K562 (cell line): ENCODE results near the gene PRDM16. TPM values are rescaled to one million over a fixed set of nuclear protein-coding genes. Genes with fewer than 3 reads are reported as not detected.

ENCODE experiments used
- ATAC-seq: fragments of 200-7000 bp; cut with Tn5 transposase; 3 replicates; pipeline ENCODE4 v1.9.1; 2020; ENCODE audit warnings: moderate library complexity
- BruUV-seq: library from RNA; stranded (reverse); fragments of 400-500 nt; replicated peaks from 2 replicates; lab custom pipeline; 2021; lab: Mats Ljungman, UMichigan
- CTCF ChIA-PET: fragments of 300-600 bp; formaldehyde crosslinking; extraction: SDS; loops from one replicate; lab custom pipeline; 2021; ENCODE audit warnings: low intra/inter-chr PET ratio; lab: Yijun Ruan, JAX
- POLR2A ChIA-PET: fragments of 300-600, 350-650 bp; sonication (Branson Sonifier 250); formaldehyde crosslinking; extraction: SDS; loops from one replicate; lab custom pipeline; 2021; ENCODE audit warnings: antibody characterized with exemption, inconsistent platforms; lab: Yijun Ruan, JAX
- DNase-seq, 4 experiments: peaks; one replicate each; pipeline versions ENCODE4 v3.0.0 to v3.0.0-alpha.2; 2011 to 2018; ENCODE audit warnings: low spot score in 3 of 4, mixed read lengths in 3 of 4; ENCODE audit errors: extremely low read depth in 1 of 4
- FAIRE-seq: peaks from 2 replicates; lab custom pipeline; 2011; peaks lifted over from hg19 to GRCh38; lab: Jason Lieb, UNC
- H2AFZ ChIP-seq: 2 replicates; pipeline ENCODE4 v1.6.0; 2011; ENCODE audit warnings: low read depth, low read length, control low read depth, inconsistent platforms
- H3K27ac ChIP-seq: fragments of 200-600 bp; 3 replicates; pipeline ENCODE4 v1.8.0; 2011; ENCODE audit warnings: low read depth, mild to moderate bottlenecking, control low read depth, inconsistent platforms, low read length, moderate library complexity, mixed read lengths; ENCODE audit errors: extremely low read depth
- H3K27me3 ChIP-seq, 2 experiments: fragments of 300-600 bp in 1 of 2; 2 replicates in 1 of 2; 3 replicates in 1 of 2; pipeline versions ENCODE4 v1.6.0 to v1.8.0; 2011; ENCODE audit warnings: inconsistent platforms in 2 of 2, low read length in 2 of 2, mild to moderate bottlenecking in 1 of 2, mixed read lengths in 1 of 2, moderate library complexity in 1 of 2; ENCODE audit not compliant: control insufficient read depth in 2 of 2, insufficient read depth in 2 of 2
- H3K36me3 ChIP-seq: fragments of 300-600 bp; 3 replicates; pipeline ENCODE4 v1.8.0; 2011; ENCODE audit warnings: mild to moderate bottlenecking, low read length, inconsistent platforms; ENCODE audit not compliant: control insufficient read depth, insufficient read depth
- H3K4me1 ChIP-seq, 2 experiments: fragments of 200-600 bp in 1 of 2; replicated peaks in 1 of 2; 2 replicates in 1 of 2; 3 replicates in 1 of 2; pipeline versions ENCODE4 v1.5.1 to v1.8.0; 2011; ENCODE audit warnings: inconsistent platforms in 2 of 2, low read length in 2 of 2, mild to moderate bottlenecking in 1 of 2, mixed read lengths in 1 of 2, moderate library complexity in 1 of 2; ENCODE audit not compliant: control insufficient read depth in 2 of 2, insufficient read depth in 2 of 2
- H3K4me2 ChIP-seq: 2 replicates; pipeline ENCODE4 v1.6.1; 2011; ENCODE audit warnings: low read length, control low read depth, inconsistent platforms, mixed read lengths; ENCODE audit not compliant: insufficient read depth
- H3K4me3 ChIP-seq: fragments of 200-600 bp; sonication (generic), shearing (Covaris generic); 2 replicates; pipeline ENCODE4 v1.5.1; 2016; ENCODE audit warnings: control low read depth, inconsistent platforms
- H3K79me2 ChIP-seq: fragments of 200-600 bp; 3 replicates; pipeline ENCODE4 v1.8.0; 2011; ENCODE audit warnings: low read length, inconsistent platforms; ENCODE audit not compliant: control insufficient read depth, insufficient read depth
- H3K9ac ChIP-seq, 2 experiments: 2 replicates each; pipeline versions ENCODE4 v1.6.0 to v1.6.1; 2011; ENCODE audit warnings: low read depth in 2 of 2, low read length in 2 of 2, control low read depth in 1 of 2, inconsistent platforms in 1 of 2, mild to moderate bottlenecking in 1 of 2, mixed read lengths in 1 of 2; ENCODE audit not compliant: insufficient read depth in 1 of 2
- H3K9me1 ChIP-seq: one replicate; pipeline ENCODE4 v1.6.0; 2011; ENCODE audit warnings: inconsistent platforms, mild to moderate bottlenecking, low read length, moderate library complexity; ENCODE audit not compliant: control insufficient read depth, insufficient read depth
- H3K9me3 ChIP-seq: replicated peaks from 2 replicates; pipeline ENCODE4 v1.5.1; 2011; ENCODE audit warnings: low read depth, low read length, inconsistent platforms; ENCODE audit not compliant: control insufficient read depth, insufficient read depth
- H4K20me1 ChIP-seq: replicated peaks from 2 replicates; pipeline ENCODE4 v1.6.1; 2011; ENCODE audit warnings: low read length, inconsistent platforms, mixed read lengths; ENCODE audit not compliant: control insufficient read depth, insufficient read depth
- EGR1 ChIP-seq: fragments of 450-650 bp; conservative IDR thresholded peaks from 2 replicates; pipeline ENCODE4 v1.6.1; 2017; ENCODE audit warnings: mild to moderate bottlenecking
- GABPB1 ChIP-seq: sonication (generic); formaldehyde crosslinking; IDR thresholded peaks from 2 replicates; pipeline ENCODE4 v1.8.0; 2022; ENCODE audit warnings: mild to moderate bottlenecking, missing genetic modification reagents
- GTF2F1 ChIP-seq: IDR thresholded peaks from 2 replicates; pipeline ENCODE4 v1.6.1; 2011; ENCODE audit warnings: low read depth, low read length, improper control_type of control experiment
- HDAC3 ChIP-seq: fragments of 450-650 bp; IDR thresholded peaks from 2 replicates; pipeline ENCODE4 v1.6.1; 2018; ENCODE audit warnings: borderline replicate concordance, mild to moderate bottlenecking, moderate library complexity; ENCODE audit not compliant: partially characterized antibody
- HMBOX1 ChIP-seq: sonication (generic); IDR thresholded peaks from 2 replicates; pipeline ENCODE4 v1.6.1; 2016
- ID3 ChIP-seq, 2 experiments: fragments of 250-450 bp in 1 of 2; fragments of 450-650 bp in 1 of 2; sonication (Bioruptor Pico) in 1 of 2; IDR thresholded peaks; 2 replicates each; pipeline versions ENCODE4 v1.6.1 to v1.8.0; 2016 to 2021; ENCODE audit warnings: mild to moderate bottlenecking in 2 of 2, moderate library complexity in 2 of 2, missing compliant biosample characterization in 1 of 2, missing genetic modification characterization in 1 of 2
- MYNN ChIP-seq, 2 experiments: sonication (generic); formaldehyde crosslinking in 1 of 2; IDR thresholded peaks; 2 replicates each; pipeline versions ENCODE4 v1.5.0 to v1.6.1; 2016 to 2020; ENCODE audit warnings: antibody characterized with exemption in 1 of 2, missing genetic modification reagents in 1 of 2
- NFE2L1 ChIP-seq: fragments of 450-650 bp; IDR thresholded peaks from 2 replicates; pipeline ENCODE4 v1.6.1; 2016; ENCODE audit warnings: missing genetic modification characterization, low read depth, mild to moderate bottlenecking, missing compliant biosample characterization, moderate library complexity, borderline replicate concordance
- TEAD1 ChIP-seq, 2 experiments: fragments of 450-650 bp in 1 of 2; sonication (generic) in 1 of 2; formaldehyde crosslinking; IDR thresholded peaks; 2 replicates each; pipeline versions ENCODE4 v1.4.0 to v1.8.0; 2020 to 2022; ENCODE audit warnings: mild to moderate bottlenecking in 2 of 2, missing genetic modification reagents in 1 of 2
- YBX1 ChIP-seq: fragments of 450-650 bp; IDR thresholded peaks from 2 replicates; pipeline ENCODE4 v1.7.1; 2016; ENCODE audit warnings: mild to moderate bottlenecking
- WGBS: fragments of 100-300 bp; shearing (Covaris generic); methylation state at CpG from one replicate; pipeline ENCODE4 v1.1.6; 2016; ENCODE audit warnings: low coverage, mixed read lengths; ENCODE audit not compliant: insufficient coverage; ENCODE audit errors: missing lambda C conversion rate; 5-methylcytosine and 5-hydroxymethylcytosine counted together
- in situ Hi-C: fragments of 300-500 bp; cut with MboI; formaldehyde crosslinking; loops from 4 replicates; pipeline ENCODE4 v1.15.0; 2018; ENCODE audit warnings: inconsistent platforms, mixed read lengths
- intact Hi-C: fragments of 100-400 bp; cut with micrococcal nuclease; formaldehyde crosslinking; loops from 2 replicates; pipeline ENCODE4 v1.14.2; 2022
- polyA plus RNA-seq, 8 experiments: library from polyadenylated mRNA; depleted of rRNA in 4 of 8; stranded (reverse) in 5 of 8; unstranded in 3 of 8; fragments of >200 nt; fragmentation: Nextera tagmentation in 2 of 8; fragmentation: Illumina TruSeq in 1 of 8; extraction: Ambion mirVana in 2 of 8; extraction: Trizol in 1 of 8; gene quantifications; 2 replicates each; pipeline versions ENCODE4 v1.2.1 to v1.2.3, GENCODE V29; 2011 to 2014; ENCODE audit warnings: inconsistent platforms in 1 of 8, missing spikeins in 1 of 8
- total RNA-seq, 7 experiments: library from RNA; depleted of rRNA in 6 of 7; stranded (reverse); fragments of >200 nt in 6 of 7; fragmentation: Illumina TruSeq in 2 of 7; extraction: Trizol in 2 of 7; gene quantifications; 2 replicates each; pipeline versions ENCODE4 v1.2.1 to v1.2.3, GENCODE V29; 2011 to 2021; ENCODE audit warnings: low replicate concordance in 1 of 7
- TF ChIP-seq, protein P1 (sequence below), 2 experiments: IDR thresholded peaks in 1 of 2; conservative IDR thresholded peaks in 1 of 2; 2 replicates each; pipeline ENCODE4 v1.6.1; 2016; ENCODE audit warnings: low read depth in 2 of 2, mild to moderate bottlenecking in 1 of 2, missing compliant biosample characterization in 1 of 2, missing genetic modification characterization in 1 of 2, moderate library complexity in 1 of 2

PRDM16 gene
- total and polyA plus RNA-seq, 9 of the 15 experiments (the other 6 are each of a cell fraction or from before 2014, with no cell fraction given): 0.10 to 0.27 TPM; not detected in 7

GRCh38 chr1:3373700-3374405, 304.9 kb downstream of the PRDM16 start (continued):
- TF ChIP-seq HDAC3: no peak

DNA sequence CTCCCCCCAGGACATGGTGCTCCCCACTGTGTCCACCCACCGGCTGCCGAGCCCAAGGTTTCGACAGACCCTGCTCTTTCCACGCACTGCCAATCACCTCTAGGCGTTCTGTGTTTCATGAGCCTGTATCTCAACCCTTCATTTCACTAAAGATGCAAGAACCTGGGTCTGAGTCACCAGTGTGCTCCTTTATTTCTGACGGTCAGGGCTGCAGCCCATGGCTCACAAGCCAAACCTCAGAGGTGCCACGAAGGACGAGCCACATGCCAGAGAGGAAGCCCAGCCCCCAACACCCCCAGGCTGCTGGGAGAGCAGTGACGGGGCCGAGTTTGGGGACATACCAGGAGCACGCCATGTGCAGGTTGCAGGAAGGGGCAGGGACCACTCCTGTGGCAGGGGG, 306.2 kb downstream of the PRDM16 start:
- H4K20me1 ChIP-seq: peaks cover 10% of the 10 kb centered on the region; the same call in 1 of the 2 replicates
- intact Hi-C loops (no loop called here), in situ Hi-C loops (no loop called here)
- BruUV-seq: no TSS peak
- no peak overlapping the region for H3K4me3 ChIP-seq
- H3K9me1 ChIP-seq: no peaks in the 10 kb centered on the region
- POLR2A ChIA-PET: no interaction called here
- no peak for TF ChIP-seq TEAD1 (CRISPR knock-in tag; IDR thresholded peaks at IDR 0.05)
- no peak for TF ChIP-seq HMBOX1
- no peak for TF ChIP-seq NFE2L1
- TF ChIP-seq YBX1: no peak
- no peak for TF ChIP-seq MYNN (IDR thresholded peaks at IDR 0.05)
- TF ChIP-seq MYNN (CRISPR knock-in tag; IDR thresholded peaks at IDR 0.05): no peak
- TF ChIP-seq, protein P1, sequence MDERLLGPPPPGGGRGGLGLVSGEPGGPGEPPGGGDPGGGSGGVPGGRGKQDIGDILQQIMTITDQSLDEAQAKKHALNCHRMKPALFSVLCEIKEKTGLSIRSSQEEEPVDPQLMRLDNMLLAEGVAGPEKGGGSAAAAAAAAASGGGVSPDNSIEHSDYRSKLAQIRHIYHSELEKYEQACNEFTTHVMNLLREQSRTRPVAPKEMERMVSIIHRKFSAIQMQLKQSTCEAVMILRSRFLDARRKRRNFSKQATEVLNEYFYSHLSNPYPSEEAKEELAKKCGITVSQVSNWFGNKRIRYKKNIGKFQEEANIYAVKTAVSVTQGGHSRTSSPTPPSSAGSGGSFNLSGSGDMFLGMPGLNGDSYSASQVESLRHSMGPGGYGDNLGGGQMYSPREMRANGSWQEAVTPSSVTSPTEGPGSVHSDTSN (CRISPR knock-in tag; IDR thresholded peaks at IDR 0.05; ENCODE audit: low read depth): no peak
- TF ChIP-seq, protein P1 (tag; conservative IDR thresholded peaks at IDR 0.05; ENCODE audit: low read depth): no peak
- no peak for TF ChIP-seq EGR1
- TF ChIP-seq GABPB1 (CRISPR knock-in tag): no peak
- no peak for TF ChIP-seq ID3 (CRISPR knock-in tag; IDR thresholded peaks at IDR 0.05)
- TF ChIP-seq ID3 (tag; IDR thresholded peaks at IDR 0.05): no peak
- no peak for TF ChIP-seq GTF2F1
- no peak overlapping the region for H2AFZ ChIP-seq
- no peaks in the 10 kb centered on the region for H3K79me2 ChIP-seq
- H3K27me3 ChIP-seq: peaks cover 7 to 31% of the 10 kb centered on the region in 2 experiments; a peak in 3 of 5 replicates
- CTCF ChIA-PET: no interaction called here
- no peak overlapping the region for H3K9ac ChIP-seq
- no peaks in the 10 kb centered on the region for H3K4me1 ChIP-seq
- ATAC-seq (no peak), FAIRE-seq (no peak), DNase-seq (no peak)
- no peaks in the 10 kb centered on the region for H3K36me3 ChIP-seq
- 2% methylated on average over 11 of the region's 11 CpGs for WGBS
- H3K4me2 ChIP-seq: no peak overlapping the region
- H3K27ac ChIP-seq: no peak overlapping the region
- no peaks in the 10 kb centered on the region for H3K9me3 ChIP-seq
